ENCODE measurements around the gene CNPY1.
"Not testable (repeated sequence)": the region's sequence is repeated elsewhere in the genome, so short reads cannot be mapped to it uniquely, and the experiment has no call there.

GRCh38 chr7:155546449-155546848, at the start of gene CNPY1:
- TF ChIP-seq CTCF (conservative IDR thresholded peaks at IDR 0.05 in 1 of 2, IDR thresholded peaks at IDR 0.05 in 1 of 2; ENCODE audit: low read depth in 1 of 2, low read length in 2 of 2); EZH2 (IDR thresholded peaks at IDR 0.05; ENCODE audit: low read length, missing control alignments): not testable (repeated sequence)

Data from fibroblast of lung (primary cell).